GM15510 (cell line): ENCODE results near the gene CAP1.

Source experiments
- POLR2A ChIP-seq: IDR thresholded peaks from 3 replicates; pipeline ENCODE4 v1.6.1; 2011; ENCODE audit warnings: borderline replicate concordance; ENCODE audit not compliant: insufficient read length; ENCODE audit errors: extremely low read depth

The CAP1 gene

GRCh38 chr1:40075266-40075665 is 34.7 kb downstream of the CAP1 start:
- TF ChIP-seq POLR2A, result no peak

DNA sequence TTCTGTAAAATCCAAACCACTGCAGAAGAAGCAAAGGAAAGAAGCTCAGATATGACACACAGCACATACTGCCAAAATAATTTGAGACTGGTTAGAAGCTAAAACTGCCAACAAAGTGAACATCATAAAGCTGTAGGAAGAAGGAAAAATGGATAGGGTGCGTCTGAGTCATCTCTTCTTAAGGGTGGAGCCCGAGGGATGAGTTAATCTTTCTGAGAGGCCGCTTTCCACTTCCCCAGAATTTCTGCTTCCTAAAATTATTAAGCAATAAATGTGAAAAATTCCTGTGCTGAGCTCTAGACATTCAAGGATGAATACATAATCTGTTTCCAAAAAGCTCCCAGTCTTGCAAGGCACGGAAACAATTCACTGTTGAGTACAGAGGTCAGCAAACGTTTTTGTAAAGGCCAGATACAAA is 36.4 kb downstream of the CAP1 start:
- no peak for TF ChIP-seq POLR2A

DNA sequence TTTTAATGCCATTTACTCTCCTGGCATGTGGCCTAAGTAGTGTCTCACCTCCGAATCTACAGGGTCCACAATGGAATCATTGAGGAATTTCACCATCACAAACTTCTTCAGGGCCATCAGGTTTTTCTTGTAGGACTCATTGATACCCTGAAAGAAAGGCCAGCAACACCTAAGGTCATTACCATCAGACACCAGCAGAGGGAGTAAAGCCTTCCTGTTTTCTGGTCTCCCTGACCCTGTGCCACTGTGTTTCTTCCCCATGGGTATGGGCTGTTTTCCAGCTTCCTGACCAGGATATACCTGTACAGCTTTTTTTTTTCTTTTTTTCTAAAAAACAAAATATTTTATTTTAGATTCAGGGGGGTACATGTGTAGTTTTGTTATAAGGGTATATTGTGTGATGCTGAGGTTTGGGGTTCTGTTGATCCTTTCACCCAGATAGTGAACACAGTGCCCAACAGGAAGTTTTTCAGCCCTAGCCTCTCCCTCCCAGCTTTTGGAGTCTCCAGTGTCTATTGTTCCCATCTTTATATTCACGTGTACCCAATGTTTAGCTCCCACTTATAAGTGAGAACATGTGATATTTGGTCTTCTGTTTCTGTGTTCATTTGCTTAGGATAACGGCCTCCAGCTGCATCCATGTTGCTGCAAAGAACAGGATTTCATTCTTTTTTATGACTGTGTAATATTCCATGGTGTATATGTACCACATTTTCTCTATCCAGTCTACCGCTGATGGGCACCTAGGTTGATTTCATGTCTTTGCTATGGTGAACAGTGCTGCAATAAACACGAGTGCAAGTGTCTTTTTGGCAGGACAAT is 38.2 kb downstream of the CAP1 start:
- TF ChIP-seq POLR2A, result no peak

GRCh38 chr1:40079774-40080400 is 39.4 kb downstream of the CAP1 start:
- no peak for TF ChIP-seq POLR2A

DNA sequence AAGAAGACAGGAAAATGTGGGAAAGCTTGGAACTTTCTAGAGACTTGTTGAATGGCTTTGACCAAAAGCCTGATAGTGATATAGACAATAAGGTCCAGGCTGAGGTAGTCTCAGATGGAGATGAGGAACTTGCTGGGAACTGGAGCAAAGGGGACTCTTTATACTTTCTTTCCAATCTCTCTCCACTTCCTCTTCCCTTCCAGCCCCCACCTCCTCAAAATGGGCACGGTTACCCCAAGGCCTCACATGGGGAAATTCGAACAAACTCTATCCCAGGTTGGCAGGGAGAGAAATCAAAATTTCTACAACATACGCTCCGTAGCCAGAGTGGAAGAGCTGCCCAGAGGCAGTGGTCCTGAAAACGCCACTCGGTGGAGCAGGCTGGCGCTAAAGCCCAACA is 41.3 kb downstream of the CAP1 start:
- no peak for TF ChIP-seq POLR2A

GRCh38 chr1:40090652-40091355 is 50.3 kb downstream of the CAP1 start:
- no peak for TF ChIP-seq POLR2A

DNA sequence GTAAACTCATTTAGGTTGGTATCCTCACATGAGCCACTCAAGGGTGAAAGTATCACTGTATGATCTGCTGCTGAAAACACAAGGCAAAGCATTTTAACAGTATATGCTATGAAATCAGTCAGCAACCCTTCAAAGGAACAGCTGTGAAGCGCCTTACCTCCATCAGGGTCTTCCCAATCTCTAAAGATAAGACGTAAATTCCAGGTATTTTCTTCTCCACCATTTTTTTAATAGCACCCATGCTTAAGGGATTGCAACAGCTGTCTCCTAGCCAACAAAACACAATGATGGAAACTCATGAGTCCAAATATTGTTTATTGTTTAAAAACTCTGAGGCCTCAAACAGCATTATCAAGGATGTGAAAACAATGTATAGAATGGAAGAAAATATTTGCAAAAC is 51.7 kb downstream of the CAP1 start:
- no peak for TF ChIP-seq POLR2A

- TF ChIP-seq POLR2A, result no peak
These were observed 52.4 kb downstream of the CAP1 start for GRCh38 chr1:40092706-40093639.

- TF ChIP-seq POLR2A, result no peak
These were observed 54.1 kb downstream of the CAP1 start for GRCh38 chr1:40094466-40095110.

GRCh38 chr1:40095806-40096205 is 55.3 kb downstream of the CAP1 start:
- no peak for TF ChIP-seq POLR2A

GRCh38 chr1:40096646-40096976 is 56.1 kb downstream of the CAP1 start:
- no peak for TF ChIP-seq POLR2A

DNA sequence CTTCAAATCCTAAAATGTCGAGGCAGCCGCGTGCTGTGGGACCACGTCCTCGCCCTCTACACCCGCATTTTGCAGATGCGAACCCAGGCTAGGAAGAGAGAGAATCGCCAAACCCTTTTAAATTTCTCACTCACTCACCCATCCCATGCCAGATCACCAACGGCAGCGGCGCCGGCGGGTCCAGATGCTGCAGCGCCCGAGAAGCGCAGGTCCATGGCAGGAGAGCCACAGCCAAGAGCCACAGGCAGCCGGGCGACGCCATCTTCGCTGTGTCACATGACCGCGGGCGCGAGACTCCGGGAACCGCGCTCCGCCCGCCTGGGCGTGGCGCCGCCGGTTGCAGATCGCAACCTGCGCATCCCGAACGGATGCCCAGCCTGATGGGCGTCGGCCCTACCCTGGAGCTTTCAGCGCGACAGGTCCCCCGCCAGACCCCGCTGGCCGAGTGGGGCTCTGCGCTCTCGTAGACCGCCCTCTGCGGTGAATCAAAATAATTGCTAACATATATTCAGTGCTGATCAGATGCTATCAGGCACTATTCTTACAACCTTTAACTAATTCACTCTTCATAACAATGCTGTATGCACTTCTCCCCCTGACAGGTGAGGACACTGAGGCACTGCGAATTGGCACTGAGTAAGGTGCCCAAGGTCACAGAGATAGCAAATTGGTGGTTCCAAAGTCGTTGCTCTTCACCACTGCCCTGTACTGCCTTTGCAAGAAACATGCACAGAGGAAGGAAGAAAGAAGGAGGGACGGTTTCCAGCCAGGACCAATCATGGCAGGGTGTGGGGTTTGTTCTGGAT is 56.7 kb downstream of the CAP1 start, which contains the start of gene PPT1:
PPT1 (minus strand) TSS at position 276 of the 806 bp plus-strand sequence; CDS start at position 262, 14 bp downstream.
- peak; percentile 80 for TF ChIP-seq POLR2A

DNA sequence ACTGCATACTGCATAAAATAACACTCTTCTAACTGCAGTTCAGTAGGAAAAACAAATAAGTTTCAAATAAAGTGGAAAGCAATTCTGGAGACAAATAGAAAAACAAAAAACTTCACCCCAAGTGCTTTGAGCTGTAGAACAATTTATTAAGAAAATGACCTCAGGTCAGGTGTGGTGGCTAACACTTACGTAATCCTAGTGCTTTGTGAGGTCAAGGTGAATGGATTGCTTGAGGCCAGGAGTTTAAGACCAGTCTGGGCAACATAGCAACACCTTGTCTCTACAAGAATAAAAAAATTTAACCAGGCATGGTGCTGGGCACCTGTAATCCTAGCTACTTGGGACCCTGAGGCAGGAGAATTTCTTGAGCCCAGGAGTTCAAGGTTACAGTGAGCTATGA is 61.5 kb downstream of the CAP1 start:
- no peak for TF ChIP-seq POLR2A
